OCI-LY7 (cell line): ENCODE measurements around the gene NKX2-2. TPM values are rescaled to one million over a fixed set of nuclear protein-coding genes. Genes with fewer than 3 reads are reported as not detected.

Experiments
- BruUV-seq: library from RNA; stranded (reverse); fragments of 400-500 nt; replicated peaks from 2 replicates; lab custom pipeline; 2021; lab: Mats Ljungman, UMichigan
- CTCF ChIA-PET: fragments of 300-600 bp; sonication (Branson Sonifier 250); formaldehyde crosslinking; loops from one replicate; lab custom pipeline; 2022; ENCODE audit warnings: antibody characterized with exemption; ENCODE audit not compliant: unreplicated experiment; lab: Charles Lee
- POLR2A ChIA-PET: fragments of 300-600 bp; sonication (Branson Sonifier 250); formaldehyde crosslinking; loops from one replicate; lab custom pipeline; 2022; ENCODE audit warnings: antibody characterized with exemption; lab: Charles Lee
- DNase-seq: peaks from one replicate; pipeline ENCODE4 v3.0.0-alpha.2; 2015; ENCODE audit warnings: low spot score
- H2AFZ ChIP-seq: fragments of 200-600 bp; sonication (generic), shearing (Covaris generic); 2 replicates; pipeline ENCODE4 v1.6.1; 2014; ENCODE audit warnings: mild to moderate bottlenecking, antibody characterized with exemption, low read length, moderate library complexity
- H3K27ac ChIP-seq: fragments of 200-600 bp; sonication (generic); 2 replicates; pipeline ENCODE4 v1.5.1; 2014; ENCODE audit warnings: mixed run types, low read depth, mild to moderate bottlenecking, moderate library complexity, low read length, inconsistent platforms; ENCODE audit not compliant: poor library complexity, severe bottlenecking
- H3K36me3 ChIP-seq: fragments of 200-600 bp; sonication (generic); 2 replicates; pipeline ENCODE4 v1.6.1; 2014; ENCODE audit warnings: mild to moderate bottlenecking, antibody characterized with exemption, low read length, moderate library complexity, mixed read lengths; ENCODE audit not compliant: insufficient read depth
- H3K4me1 ChIP-seq: fragments of 200-600 bp; sonication (generic); 2 replicates; pipeline ENCODE4 v1.5.1; 2014; ENCODE audit warnings: mild to moderate bottlenecking, low read length; ENCODE audit not compliant: insufficient read depth, poor library complexity, severe bottlenecking
- H3K4me2 ChIP-seq: fragments of 200-600 bp; sonication (generic); 2 replicates; pipeline ENCODE4 v1.6.1; 2014; ENCODE audit warnings: mild to moderate bottlenecking, low read length
- H3K4me3 ChIP-seq: fragments of 200-600 bp; sonication (generic); 2 replicates; pipeline ENCODE4 v1.5.1; 2014; ENCODE audit warnings: mild to moderate bottlenecking, low read depth, low read length; ENCODE audit not compliant: poor library complexity, severe bottlenecking
- H3K79me2 ChIP-seq: fragments of 200-600 bp; sonication (generic); 2 replicates; pipeline ENCODE4 v1.6.1; 2016; ENCODE audit warnings: low read depth, mild to moderate bottlenecking, low read length, moderate library complexity, mixed read lengths; ENCODE audit not compliant: insufficient read depth
- H3K9me2 ChIP-seq: fragments of 200-600 bp; sonication (generic); 2 replicates; pipeline ENCODE4 v1.6.1; 2016; ENCODE audit warnings: mild to moderate bottlenecking, low read length, mixed read lengths; ENCODE audit not compliant: insufficient read depth
- H3K9me3 ChIP-seq: fragments of 200-600 bp; sonication (generic); 2 replicates; pipeline ENCODE4 v1.6.1; 2014; ENCODE audit warnings: mild to moderate bottlenecking, mixed run types, low read length, mixed read lengths
- H4K20me1 ChIP-seq: fragments of 200-600 bp; sonication (generic); 2 replicates; pipeline ENCODE4 v1.6.1; 2014; ENCODE audit warnings: mild to moderate bottlenecking, antibody characterized with exemption, low read length, moderate library complexity, mixed read lengths; ENCODE audit not compliant: insufficient read depth
- EZH2phosphoT487 ChIP-seq: fragments of 200-600 bp; sonication (generic); IDR thresholded peaks from 2 replicates; pipeline ENCODE4 v1.6.1; 2018; ENCODE audit warnings: low read depth, borderline replicate concordance, mild to moderate bottlenecking, mixed run types, antibody characterized with exemption, low read length, moderate library complexity, mixed read lengths
- intact Hi-C: fragments of 100-400 bp; cut with micrococcal nuclease; formaldehyde crosslinking; loops from one replicate; pipeline ENCODE4 v1.10.0; 2022; ENCODE audit not compliant: unreplicated experiment
- total RNA-seq, 2 experiments: library from RNA; depleted of rRNA in 1 of 2; stranded (reverse); fragments of >200 nt in 1 of 2; shearing (Covaris generic) in 1 of 2; gene quantifications; 2 replicates each; pipeline ENCODE4 v1.2.3, GENCODE V29; 2014 to 2022
- TF ChIP-seq, protein P1 (sequence below): fragments of 200-600 bp; sonication (generic); conservative IDR thresholded peaks from 2 replicates; pipeline ENCODE4 v1.5.1; 2014; ENCODE audit warnings: mild to moderate bottlenecking, antibody characterized with exemption, low read length, moderate library complexity, mixed read lengths

Gene NKX2-2
- total RNA-seq, 2 experiments from 2014 or later, result not detected

DNA sequence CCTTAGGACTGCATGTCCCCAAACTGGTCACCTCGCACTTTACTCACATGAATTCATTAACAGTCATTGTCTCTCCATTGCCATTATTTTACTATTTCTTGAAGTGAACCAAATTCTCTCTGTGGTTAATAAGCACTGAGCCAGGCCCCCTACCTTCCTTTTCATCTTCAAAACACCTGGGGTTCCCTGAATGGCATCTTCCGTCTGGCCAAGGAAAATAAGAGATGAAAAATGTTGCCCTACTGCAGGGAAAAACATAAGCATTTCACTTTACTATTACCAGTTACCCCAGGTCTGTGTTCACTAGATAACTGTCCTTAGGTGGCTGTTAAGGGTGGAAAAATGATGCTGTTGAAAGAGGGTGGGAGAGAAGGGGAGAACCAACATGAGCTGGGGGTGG is 10.0 kb upstream of the NKX2-2 start:
- Histone ChIP-seq H3K27ac (no peak overlapping the region), H3K4me3 (no peak overlapping the region), H4K20me1 (no peaks in the 10 kb centered on the region), H3K36me3 (no peaks in the 10 kb centered on the region), H3K79me2 (no peaks in the 10 kb centered on the region), H3K4me2 (no peak overlapping the region), H3K9me3 (no peaks in the 10 kb centered on the region), H3K9me2 (no peaks in the 10 kb centered on the region), H2AFZ (no peak overlapping the region), H3K4me1 (no peaks in the 10 kb centered on the region)
- TF ChIP-seq, protein P1, sequence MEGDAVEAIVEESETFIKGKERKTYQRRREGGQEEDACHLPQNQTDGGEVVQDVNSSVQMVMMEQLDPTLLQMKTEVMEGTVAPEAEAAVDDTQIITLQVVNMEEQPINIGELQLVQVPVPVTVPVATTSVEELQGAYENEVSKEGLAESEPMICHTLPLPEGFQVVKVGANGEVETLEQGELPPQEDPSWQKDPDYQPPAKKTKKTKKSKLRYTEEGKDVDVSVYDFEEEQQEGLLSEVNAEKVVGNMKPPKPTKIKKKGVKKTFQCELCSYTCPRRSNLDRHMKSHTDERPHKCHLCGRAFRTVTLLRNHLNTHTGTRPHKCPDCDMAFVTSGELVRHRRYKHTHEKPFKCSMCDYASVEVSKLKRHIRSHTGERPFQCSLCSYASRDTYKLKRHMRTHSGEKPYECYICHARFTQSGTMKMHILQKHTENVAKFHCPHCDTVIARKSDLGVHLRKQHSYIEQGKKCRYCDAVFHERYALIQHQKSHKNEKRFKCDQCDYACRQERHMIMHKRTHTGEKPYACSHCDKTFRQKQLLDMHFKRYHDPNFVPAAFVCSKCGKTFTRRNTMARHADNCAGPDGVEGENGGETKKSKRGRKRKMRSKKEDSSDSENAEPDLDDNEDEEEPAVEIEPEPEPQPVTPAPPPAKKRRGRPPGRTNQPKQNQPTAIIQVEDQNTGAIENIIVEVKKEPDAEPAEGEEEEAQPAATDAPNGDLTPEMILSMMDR, result no peak
- TF ChIP-seq EZH2phosphoT487, result no peak
- POLR2A ChIA-PET, result no interaction called here
- CTCF ChIA-PET, result no interaction called here
- no TSS peak for BruUV-seq
- intact Hi-C loops, result no loop called here
- DNase-seq, result no peak

DNA sequence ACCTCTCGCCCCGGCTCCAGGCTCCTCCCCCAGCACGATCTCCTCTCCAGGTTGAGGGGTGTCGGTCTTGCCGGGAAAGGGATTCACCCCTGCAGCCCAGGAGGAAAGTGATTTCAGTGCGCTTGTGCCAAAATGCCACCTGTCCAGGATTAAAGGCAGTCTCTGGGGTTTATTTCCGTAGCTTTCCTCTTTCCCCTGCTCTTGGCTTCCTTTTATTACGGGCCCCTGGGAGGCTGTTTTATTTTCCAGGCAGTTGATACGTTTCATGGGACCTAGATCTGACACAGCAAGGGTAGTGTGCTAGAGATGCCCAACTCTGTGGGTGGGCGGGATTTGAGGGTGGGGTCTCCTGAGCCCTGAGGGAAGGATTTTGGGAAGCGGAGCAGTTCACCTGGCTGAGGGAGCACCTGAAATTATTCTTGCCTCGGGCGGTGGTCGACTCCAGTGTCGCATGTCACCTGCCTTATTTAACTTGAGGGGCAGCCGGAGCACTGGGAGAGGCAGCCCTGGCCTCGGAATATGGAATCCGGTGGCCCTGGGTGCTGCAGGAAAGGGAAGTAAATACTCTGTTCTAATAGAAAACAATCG is 9.5 kb upstream of the NKX2-2 start:
- Histone ChIP-seq H4K20me1 (no peaks in the 10 kb centered on the region), H3K4me1 (no peaks in the 10 kb centered on the region), H3K27ac (no peak overlapping the region), H3K4me2 (no peak overlapping the region), H3K4me3 (no peak overlapping the region), H3K9me2 (no peaks in the 10 kb centered on the region), H2AFZ (no peak overlapping the region), H3K79me2 (no peaks in the 10 kb centered on the region), H3K9me3 (no peaks in the 10 kb centered on the region), H3K36me3 (no peaks in the 10 kb centered on the region)
- no TSS peak for BruUV-seq
- no peak for DNase-seq
- ChIA-PET POLR2A (no interaction called here), CTCF (no interaction called here)
- intact Hi-C loops, result no loop called here
- TF ChIP-seq, protein P1, result no peak

DNA sequence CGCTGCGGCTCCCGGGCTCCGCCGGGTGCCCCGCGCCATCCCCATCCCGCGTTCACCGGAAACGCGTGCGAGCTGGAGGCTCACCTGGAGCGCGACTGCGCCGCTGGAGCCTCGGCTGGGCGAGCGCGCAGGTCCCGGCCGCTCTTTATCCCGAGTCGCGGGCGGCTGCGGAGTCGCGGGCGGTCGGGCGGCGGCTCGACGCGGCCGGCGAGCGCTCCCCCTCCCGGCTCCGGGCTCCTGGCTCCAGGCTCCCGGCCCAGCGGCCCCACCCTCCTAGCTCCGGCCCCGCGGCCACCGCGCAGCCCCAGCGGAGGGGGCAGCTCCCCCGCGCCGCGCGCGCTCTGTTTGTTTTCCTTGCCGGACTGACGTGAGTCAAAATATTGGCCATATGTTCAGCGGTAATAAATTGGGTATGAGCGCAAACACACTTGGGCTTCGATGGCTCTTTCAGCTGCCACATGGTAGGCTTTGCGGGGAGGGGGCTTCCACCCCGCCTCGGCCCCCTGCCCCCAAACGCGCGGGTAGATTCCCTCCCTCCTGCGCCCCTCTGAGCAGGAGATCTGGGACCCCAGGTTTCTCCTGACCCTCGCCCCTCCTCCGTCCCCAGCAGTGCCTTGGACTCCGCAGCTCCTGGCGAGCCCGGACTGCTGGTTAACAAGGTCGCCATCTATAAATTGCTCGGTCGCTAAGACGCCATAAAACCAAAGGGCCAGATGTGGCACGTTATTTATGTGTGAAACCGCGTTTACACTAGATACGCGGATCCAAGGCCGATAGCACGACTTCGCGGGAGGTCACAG is 8.8 kb upstream of the NKX2-2 start:
- no peaks in the 10 kb centered on the region for H3K36me3 ChIP-seq
- no peak overlapping the region for H2AFZ ChIP-seq
- H3K9me3 ChIP-seq, result no peaks in the 10 kb centered on the region
- ChIA-PET CTCF (no interaction called here), POLR2A (no interaction called here)
- H3K27ac ChIP-seq, result no peak overlapping the region
- no peak for TF ChIP-seq EZH2phosphoT487
- TF ChIP-seq, protein P1, result no peak
- H3K9me2 ChIP-seq, result no peaks in the 10 kb centered on the region
- H4K20me1 ChIP-seq, result no peaks in the 10 kb centered on the region
- no peak overlapping the region for H3K4me3 ChIP-seq
- no peaks in the 10 kb centered on the region for H3K79me2 ChIP-seq
- H3K4me2 ChIP-seq, result no peak overlapping the region
- DNase-seq, result no peak
- BruUV-seq, result no TSS peak
- H3K4me1 ChIP-seq, result no peaks in the 10 kb centered on the region
- intact Hi-C loops, result no loop called here
